Mucosa of descending colon (tissue), 3 donors: ENCODE data around the gene RAVER1. TPM values are rescaled to one million over a fixed set of nuclear protein-coding genes. Genes with fewer than 3 reads are reported as not detected.
"Not testable (repeated sequence)": the region's sequence is repeated elsewhere in the genome, so short reads cannot be mapped to it uniquely, and the experiment has no call there.

Experiments
- ATAC-seq: fragments of 200-7000 bp; cut with Tn5 transposase; one replicate; pipeline ENCODE4 v1.9.1; 2020; ENCODE audit warnings: mild to moderate bottlenecking, moderate library complexity
- DNase-seq, 3 donors: peaks; one replicate each; pipeline ENCODE4 v3.0.0-alpha.2; 2020
- H3K36me3 ChIP-seq: fragments of 200-600 bp; one replicate; pipeline ENCODE4 v1.8.0; 2021; ENCODE audit warnings: low read depth, mild to moderate bottlenecking
- H3K4me1 ChIP-seq: fragments of 200-600 bp; one replicate; pipeline ENCODE4 v1.8.0; 2021; ENCODE audit warnings: low read depth, mild to moderate bottlenecking
- H3K4me3 ChIP-seq: fragments of 200-600 bp; one replicate; pipeline ENCODE4 v1.8.0; 2021; ENCODE audit warnings: mild to moderate bottlenecking
- H3K9me3 ChIP-seq: fragments of 200-600 bp; one replicate; pipeline ENCODE4 v1.8.0; 2021; ENCODE audit warnings: mild to moderate bottlenecking
- CTCF ChIP-seq: fragments of 200-600 bp; IDR thresholded peaks from one replicate; pipeline ENCODE4 v1.8.0; 2022; ENCODE audit warnings: antibody characterized with exemption, mild to moderate bottlenecking
- intact Hi-C, 2 donors: fragments of 100-400 bp; cut with DNase I in 1 of 2; cut with micrococcal nuclease in 1 of 2; formaldehyde crosslinking; loops; one replicate each; pipeline versions ENCODE4 v1.11.0 to v1.11.1; 2022; cut with DNase I, micrococcal nuclease
- long read RNA-seq, 2 donors: library from polyadenylated mRNA; unstranded; transcript quantifications; one replicate each; pipeline ENCODE4 v2.0.0, GENCODE V29; 2019 to 2021
- total RNA-seq, 3 donors: library from RNA; stranded (reverse); fragmentation: NEBNext Ultra II Directional in 2 of 3; extraction: Animal tissue kit (Norgen Biotek cat#: 25700) in 2 of 3; gene quantifications; one replicate each; pipeline versions ENCODE4 v1.2.1 to v1.2.4, GENCODE V29; 2021 to 2023
- donor health status: DM: no; HTN: no; CAD: no; lungs with moderate emphysema.
- donor health status: DM: no; HTN: no; CAD: no.
- donor health status: DM: no; HTN: yes; CAD: no.

RAVER1 gene
- 10 to 100 TPM; 42.4 to 58.1 (median 49.6) TPM for total RNA-seq
- long read RNA-seq, donor 1, partial matches to known transcripts, result 3 of 10 reads
- long read RNA-seq, donor 1, other reads (novel, unspliced or antisense), result 4 of 10 reads
- long read RNA-seq, donor 2, transcript RAVER1-208 (13 exons, 3,501 nt), result major isoform, 5 of 9 reads
- long read RNA-seq, donor 2, partial matches to known transcripts, result 3 of 9 reads
- long read RNA-seq, donor 2, other reads (novel, unspliced or antisense), result 1 of 9 reads

DNA sequence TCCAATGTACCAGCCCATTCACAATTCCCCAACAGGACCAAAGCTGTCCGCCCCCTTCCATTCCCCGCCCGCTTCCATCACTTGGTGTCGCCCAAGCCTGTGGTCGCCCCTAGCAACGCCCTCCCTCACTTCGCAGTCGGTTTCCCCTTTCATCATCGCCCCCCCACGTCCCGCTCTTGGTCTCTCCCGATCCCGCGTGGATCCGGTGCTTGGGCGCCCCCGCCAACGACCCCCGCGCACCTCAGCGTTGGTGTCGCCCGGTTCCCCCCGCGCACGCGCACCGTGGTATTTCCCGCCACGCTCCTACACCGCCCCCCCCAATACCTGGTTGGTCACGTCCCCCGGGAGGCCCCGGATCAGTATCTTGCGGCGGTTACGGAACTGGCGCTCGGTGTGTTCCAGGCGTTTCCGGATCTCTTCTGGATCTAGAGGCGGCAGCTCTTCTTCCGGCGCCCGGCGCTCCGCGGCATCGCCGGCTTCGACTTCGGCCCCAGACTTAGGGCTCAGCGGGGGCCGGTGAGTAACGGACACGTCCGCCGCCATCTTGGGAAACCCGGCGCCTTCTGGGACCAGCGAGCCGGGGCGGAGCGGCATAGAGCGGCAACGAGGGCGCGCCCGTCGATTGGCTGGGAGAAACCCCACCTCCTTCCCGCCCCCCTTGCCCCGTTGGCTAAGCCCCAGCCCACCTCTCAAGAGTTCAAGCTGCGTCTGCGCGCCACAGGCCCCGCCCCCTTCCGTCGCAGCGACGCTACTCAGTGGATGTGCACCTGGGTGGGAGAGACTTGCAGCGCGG, at the start of gene RAVER1:
Gene RAVER1 (minus strand): TSS at position 565 of the 793 bp plus-strand sequence. CDS start 22 bp downstream, at position 543.
- intact Hi-C loops, result no loop called here
- TF ChIP-seq CTCF, result no peak
- DNase-seq (peak; percentile 98 to 99 (median 99)), ATAC-seq (peak; percentile 90)
- peaks cover 6% of the 10 kb centered on the region for H3K36me3 ChIP-seq
- no peaks in the 10 kb centered on the region for H3K9me3 ChIP-seq
- H3K4me1 ChIP-seq, result peaks cover 19% of the 10 kb centered on the region
- H3K4me3 ChIP-seq, result peak within 1 kb of the TSS; percentile 75

GRCh38 chr19:10383223-10383499, 49.8 kb upstream of the RAVER1 start:
- not testable (repeated sequence) for ATAC-seq

GRCh38 chr19:10380313-10381102, 47.2 kb upstream of the RAVER1 start, which contains the start of gene TYK2:
Gene TYK2, minus strand, starts transcription at chr19:10380572. Its CDS starts 2,166 bp downstream, at chr19:10378406.
- peak; percentile 98 for ATAC-seq

More at GRCh38 chr19:10383223-10383499, 49.8 kb upstream of the RAVER1 start:
- H3K4me1 ChIP-seq, H3K36me3 ChIP-seq, H3K9me3 ChIP-seq, DNase-seq, H3K4me3 ChIP-seq, intact Hi-C loops: not testable (repeated sequence)

GRCh38 chr19:10379880-10380312, 46.6 kb upstream of the RAVER1 start:
- intact Hi-C loops, result no loop called here
- no peak for TF ChIP-seq CTCF
- DNase-seq, result no peak

More at GRCh38 chr19:10380313-10381102, 47.2 kb upstream of the RAVER1 start, which contains the start of gene TYK2:
- peak; percentile 98 to 99 (median 99) for DNase-seq
- peaks cover 8% of the 10 kb centered on the region for H3K4me1 ChIP-seq
- TF ChIP-seq CTCF, result no peak
- peak within 1 kb of the TSS; percentile 81 for H3K4me3 ChIP-seq
- no peaks in the 10 kb centered on the region for H3K36me3 ChIP-seq
- intact Hi-C loops, result no loop called here
- no peaks in the 10 kb centered on the region for H3K9me3 ChIP-seq

GRCh38 chr19:10378124-10378523, 44.8 kb upstream of the RAVER1 start:
- Histone ChIP-seq H3K4me1 (peaks cover 8% of the 10 kb centered on the region), H3K4me3 (no peak overlapping the region), H3K36me3 (no peaks in the 10 kb centered on the region), H3K9me3 (no peaks in the 10 kb centered on the region)
- no peak for DNase-seq
- intact Hi-C loops, result no loop called here
- no peak for TF ChIP-seq CTCF
- ATAC-seq, result no peak

More at GRCh38 chr19:10379880-10380312, 46.6 kb upstream of the RAVER1 start:
- Histone ChIP-seq H3K4me1 (peaks cover 8% of the 10 kb centered on the region), H3K9me3 (no peaks in the 10 kb centered on the region), H3K4me3 (peak overlapping the region; percentile 81), H3K36me3 (no peaks in the 10 kb centered on the region)
- peak; percentile 4 for ATAC-seq

DNA sequence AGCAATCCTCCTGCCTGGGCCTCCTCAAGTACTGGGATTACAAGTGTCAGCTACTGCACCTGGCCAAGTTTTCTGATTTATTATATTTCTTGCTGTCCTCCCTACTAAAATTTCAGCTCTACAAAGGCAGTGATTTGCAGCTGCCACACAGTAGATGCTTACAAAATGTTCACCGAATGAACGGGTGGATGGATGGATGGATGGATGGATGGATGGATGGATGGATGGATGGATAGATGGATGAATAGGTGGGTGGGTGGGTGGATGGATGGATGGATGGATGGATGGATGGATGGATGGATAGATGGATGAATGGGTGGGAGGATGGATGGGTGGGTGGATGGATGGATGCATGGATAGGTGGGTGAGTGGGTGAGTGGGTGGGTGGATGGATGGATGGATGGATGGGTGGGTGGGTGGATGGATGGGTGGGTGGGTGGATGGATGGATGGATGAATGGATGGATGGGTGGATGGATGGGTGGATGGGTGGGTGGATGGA, 43.9 kb upstream of the RAVER1 start:
- H3K36me3 ChIP-seq, H3K9me3 ChIP-seq, DNase-seq, ATAC-seq, H3K4me3 ChIP-seq, H3K4me1 ChIP-seq, intact Hi-C loops: not testable (repeated sequence)
